ENCODE measurements around the gene ZNF212.
"Not testable (repeated sequence)": the region's sequence is repeated elsewhere in the genome, so short reads cannot be mapped to it uniquely, and the experiment has no call there.

DNA sequence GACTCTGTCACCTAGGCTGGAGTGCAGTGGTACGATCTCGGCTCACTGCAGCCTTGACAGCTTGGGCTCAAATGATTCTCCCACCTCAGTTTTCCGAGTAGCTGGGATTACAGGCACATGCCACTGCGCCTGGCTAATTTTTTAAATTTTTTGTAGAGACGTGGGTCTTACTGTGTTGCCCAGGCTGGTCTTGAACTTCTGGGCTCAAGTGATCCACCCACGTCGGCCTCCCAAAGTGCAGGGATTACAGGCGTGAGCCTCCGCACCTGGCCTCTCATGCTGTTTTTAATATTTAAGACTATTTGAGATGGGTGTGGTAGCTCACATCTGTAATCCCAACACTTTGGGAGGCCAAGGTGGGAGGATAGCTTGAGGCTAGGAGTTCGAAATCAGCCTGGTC lies 12.1 kb downstream of the ZNF212 start:
- TF ChIP-seq, protein P1, sequence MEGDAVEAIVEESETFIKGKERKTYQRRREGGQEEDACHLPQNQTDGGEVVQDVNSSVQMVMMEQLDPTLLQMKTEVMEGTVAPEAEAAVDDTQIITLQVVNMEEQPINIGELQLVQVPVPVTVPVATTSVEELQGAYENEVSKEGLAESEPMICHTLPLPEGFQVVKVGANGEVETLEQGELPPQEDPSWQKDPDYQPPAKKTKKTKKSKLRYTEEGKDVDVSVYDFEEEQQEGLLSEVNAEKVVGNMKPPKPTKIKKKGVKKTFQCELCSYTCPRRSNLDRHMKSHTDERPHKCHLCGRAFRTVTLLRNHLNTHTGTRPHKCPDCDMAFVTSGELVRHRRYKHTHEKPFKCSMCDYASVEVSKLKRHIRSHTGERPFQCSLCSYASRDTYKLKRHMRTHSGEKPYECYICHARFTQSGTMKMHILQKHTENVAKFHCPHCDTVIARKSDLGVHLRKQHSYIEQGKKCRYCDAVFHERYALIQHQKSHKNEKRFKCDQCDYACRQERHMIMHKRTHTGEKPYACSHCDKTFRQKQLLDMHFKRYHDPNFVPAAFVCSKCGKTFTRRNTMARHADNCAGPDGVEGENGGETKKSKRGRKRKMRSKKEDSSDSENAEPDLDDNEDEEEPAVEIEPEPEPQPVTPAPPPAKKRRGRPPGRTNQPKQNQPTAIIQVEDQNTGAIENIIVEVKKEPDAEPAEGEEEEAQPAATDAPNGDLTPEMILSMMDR (conservative IDR thresholded peaks at IDR 0.05 in 1 of 2, IDR thresholded peaks at IDR 0.05 in 1 of 2; ENCODE audit: low read depth in 1 of 2, low read length in 2 of 2): not testable (repeated sequence)
- not testable (repeated sequence) for TF ChIP-seq EZH2 (IDR thresholded peaks at IDR 0.05; ENCODE audit: low read length, missing control alignments)

Measured in fibroblast of lung (primary cell).